K562 (cell line): ENCODE results near the gene NTM. TPM values are rescaled to one million over a fixed set of nuclear protein-coding genes. Genes with fewer than 3 reads are reported as not detected.

Experiments
- ATAC-seq: fragments of 200-7000 bp; cut with Tn5 transposase; 3 replicates; pipeline ENCODE4 v1.9.1; 2020; ENCODE audit warnings: moderate library complexity
- BruUV-seq: library from RNA; stranded (reverse); fragments of 400-500 nt; replicated peaks from 2 replicates; lab custom pipeline; 2021; lab: Mats Ljungman, UMichigan
- CTCF ChIA-PET: fragments of 300-600 bp; formaldehyde crosslinking; extraction: SDS; loops from one replicate; lab custom pipeline; 2021; ENCODE audit warnings: low intra/inter-chr PET ratio; lab: Yijun Ruan, JAX
- POLR2A ChIA-PET: fragments of 300-600, 350-650 bp; sonication (Branson Sonifier 250); formaldehyde crosslinking; extraction: SDS; loops from one replicate; lab custom pipeline; 2021; ENCODE audit warnings: antibody characterized with exemption, inconsistent platforms; lab: Yijun Ruan, JAX
- DNase-seq, 4 experiments: peaks; one replicate each; pipeline versions ENCODE4 v3.0.0 to v3.0.0-alpha.2; 2011 to 2018; ENCODE audit warnings: low spot score in 3 of 4, mixed read lengths in 3 of 4; ENCODE audit errors: extremely low read depth in 1 of 4
- FAIRE-seq: peaks from 2 replicates; lab custom pipeline; 2011; peaks lifted over from hg19 to GRCh38; lab: Jason Lieb, UNC
- H2AFZ ChIP-seq: 2 replicates; pipeline ENCODE4 v1.6.0; 2011; ENCODE audit warnings: low read depth, low read length, control low read depth, inconsistent platforms
- H3K27ac ChIP-seq: fragments of 200-600 bp; 3 replicates; pipeline ENCODE4 v1.8.0; 2011; ENCODE audit warnings: low read depth, mild to moderate bottlenecking, control low read depth, inconsistent platforms, low read length, moderate library complexity, mixed read lengths; ENCODE audit errors: extremely low read depth
- H3K27me3 ChIP-seq, 2 experiments: fragments of 300-600 bp in 1 of 2; 2 replicates in 1 of 2; 3 replicates in 1 of 2; pipeline versions ENCODE4 v1.6.0 to v1.8.0; 2011; ENCODE audit warnings: inconsistent platforms in 2 of 2, low read length in 2 of 2, mild to moderate bottlenecking in 1 of 2, mixed read lengths in 1 of 2, moderate library complexity in 1 of 2; ENCODE audit not compliant: control insufficient read depth in 2 of 2, insufficient read depth in 2 of 2
- H3K36me3 ChIP-seq: fragments of 300-600 bp; 3 replicates; pipeline ENCODE4 v1.8.0; 2011; ENCODE audit warnings: mild to moderate bottlenecking, low read length, inconsistent platforms; ENCODE audit not compliant: control insufficient read depth, insufficient read depth
- H3K4me1 ChIP-seq, 2 experiments: fragments of 200-600 bp in 1 of 2; replicated peaks in 1 of 2; 2 replicates in 1 of 2; 3 replicates in 1 of 2; pipeline versions ENCODE4 v1.5.1 to v1.8.0; 2011; ENCODE audit warnings: inconsistent platforms in 2 of 2, low read length in 2 of 2, mild to moderate bottlenecking in 1 of 2, mixed read lengths in 1 of 2, moderate library complexity in 1 of 2; ENCODE audit not compliant: control insufficient read depth in 2 of 2, insufficient read depth in 2 of 2
- H3K4me2 ChIP-seq: 2 replicates; pipeline ENCODE4 v1.6.1; 2011; ENCODE audit warnings: low read length, control low read depth, inconsistent platforms, mixed read lengths; ENCODE audit not compliant: insufficient read depth
- H3K4me3 ChIP-seq: fragments of 200-600 bp; sonication (generic), shearing (Covaris generic); 2 replicates; pipeline ENCODE4 v1.5.1; 2016; ENCODE audit warnings: control low read depth, inconsistent platforms
- H3K79me2 ChIP-seq: fragments of 200-600 bp; 3 replicates; pipeline ENCODE4 v1.8.0; 2011; ENCODE audit warnings: low read length, inconsistent platforms; ENCODE audit not compliant: control insufficient read depth, insufficient read depth
- H3K9ac ChIP-seq, 2 experiments: 2 replicates each; pipeline versions ENCODE4 v1.6.0 to v1.6.1; 2011; ENCODE audit warnings: low read depth in 2 of 2, low read length in 2 of 2, control low read depth in 1 of 2, inconsistent platforms in 1 of 2, mild to moderate bottlenecking in 1 of 2, mixed read lengths in 1 of 2; ENCODE audit not compliant: insufficient read depth in 1 of 2
- H3K9me1 ChIP-seq: one replicate; pipeline ENCODE4 v1.6.0; 2011; ENCODE audit warnings: inconsistent platforms, mild to moderate bottlenecking, low read length, moderate library complexity; ENCODE audit not compliant: control insufficient read depth, insufficient read depth
- H3K9me3 ChIP-seq: replicated peaks from 2 replicates; pipeline ENCODE4 v1.5.1; 2011; ENCODE audit warnings: low read depth, low read length, inconsistent platforms; ENCODE audit not compliant: control insufficient read depth, insufficient read depth
- H4K20me1 ChIP-seq: replicated peaks from 2 replicates; pipeline ENCODE4 v1.6.1; 2011; ENCODE audit warnings: low read length, inconsistent platforms, mixed read lengths; ENCODE audit not compliant: control insufficient read depth, insufficient read depth
- EZH2 ChIP-seq: IDR thresholded peaks from 2 replicates; pipeline ENCODE4 v1.6.1; 2012; ENCODE audit warnings: low read depth, mild to moderate bottlenecking, inconsistent platforms, low read length, borderline replicate concordance
- FOSL1 ChIP-seq: fragments of 200-800 bp; sonication (Bioruptor generic); conservative IDR thresholded peaks from 2 replicates; pipeline ENCODE4 v1.6.1; 2016; ENCODE audit warnings: missing genetic modification characterization, missing compliant biosample characterization
- FOXJ3 ChIP-seq: sonication (generic); formaldehyde crosslinking; IDR thresholded peaks from 2 replicates; pipeline ENCODE4 v1.4.0; 2020; ENCODE audit warnings: mild to moderate bottlenecking, missing genetic modification reagents
- HDGF ChIP-seq: fragments of 450-650 bp; IDR thresholded peaks from 2 replicates; pipeline ENCODE4 v1.6.1; 2016
- HEY1 ChIP-seq: fragments of 250-450 bp; sonication (Bioruptor Pico); IDR thresholded peaks from 2 replicates; pipeline ENCODE4 v1.5.0; 2020; ENCODE audit warnings: mild to moderate bottlenecking, moderate library complexity, borderline replicate concordance
- HNRNPLL ChIP-seq: fragments of 200-400 bp; formaldehyde crosslinking; IDR thresholded peaks from 2 replicates; pipeline ENCODE4 v1.6.1; 2017; ENCODE audit warnings: low read length, low read depth, mild to moderate bottlenecking; ENCODE audit not compliant: poor library complexity, severe bottlenecking
- KLF1 ChIP-seq: fragments of 450-650 bp; IDR thresholded peaks from 2 replicates; pipeline ENCODE4 v1.6.1; 2016; ENCODE audit warnings: missing genetic modification characterization, missing compliant biosample characterization
- MYNN ChIP-seq, 2 experiments: sonication (generic); formaldehyde crosslinking in 1 of 2; IDR thresholded peaks; 2 replicates each; pipeline versions ENCODE4 v1.5.0 to v1.6.1; 2016 to 2020; ENCODE audit warnings: antibody characterized with exemption in 1 of 2, missing genetic modification reagents in 1 of 2
- SLC30A9 ChIP-seq: fragments of 250-450 bp; sonication (Bioruptor Pico); IDR thresholded peaks from 2 replicates; pipeline ENCODE4 v1.8.0; 2022; ENCODE audit warnings: mild to moderate bottlenecking, moderate library complexity
- TEAD4 ChIP-seq, 2 experiments: sonication (generic) in 1 of 2; formaldehyde crosslinking in 1 of 2; IDR thresholded peaks; 2 replicates each; pipeline versions ENCODE4 v1.6.1 to v1.8.0; 2012 to 2022; ENCODE audit warnings: borderline replicate concordance in 1 of 2, inconsistent platforms in 1 of 2, low read length in 1 of 2, mild to moderate bottlenecking in 1 of 2, missing genetic modification reagents in 1 of 2
- U2AF2 ChIP-seq: fragments of 200-400 bp; formaldehyde crosslinking; optimal IDR thresholded peaks from 2 replicates; pipeline ENCODE3; 2017; ENCODE audit warnings: low read depth, mild to moderate bottlenecking, low read length
- ZNF449 ChIP-seq: fragments of 250-450 bp; sonication (Bioruptor Pico); IDR thresholded peaks from 2 replicates; pipeline ENCODE4 v1.8.0; 2022; ENCODE audit warnings: moderate library complexity, mild to moderate bottlenecking, inconsistent platforms
- ZSCAN29 ChIP-seq: fragments of 450-650 bp; IDR thresholded peaks from 2 replicates; pipeline ENCODE4 v1.6.1; 2017
- WGBS: fragments of 100-300 bp; shearing (Covaris generic); methylation state at CpG from one replicate; pipeline ENCODE4 v1.1.6; 2016; ENCODE audit warnings: low coverage, mixed read lengths; ENCODE audit not compliant: insufficient coverage; ENCODE audit errors: missing lambda C conversion rate; 5-methylcytosine and 5-hydroxymethylcytosine counted together
- in situ Hi-C: fragments of 300-500 bp; cut with MboI; formaldehyde crosslinking; loops from 4 replicates; pipeline ENCODE4 v1.15.0; 2018; ENCODE audit warnings: inconsistent platforms, mixed read lengths
- intact Hi-C: fragments of 100-400 bp; cut with micrococcal nuclease; formaldehyde crosslinking; loops from 2 replicates; pipeline ENCODE4 v1.14.2; 2022
- polyA plus RNA-seq, 8 experiments: library from polyadenylated mRNA; depleted of rRNA in 4 of 8; stranded (reverse) in 5 of 8; unstranded in 3 of 8; fragments of >200 nt; fragmentation: Nextera tagmentation in 2 of 8; fragmentation: Illumina TruSeq in 1 of 8; extraction: Ambion mirVana in 2 of 8; extraction: Trizol in 1 of 8; gene quantifications; 2 replicates each; pipeline versions ENCODE4 v1.2.1 to v1.2.3, GENCODE V29; 2011 to 2014; ENCODE audit warnings: inconsistent platforms in 1 of 8, missing spikeins in 1 of 8
- total RNA-seq, 7 experiments: library from RNA; depleted of rRNA in 6 of 7; stranded (reverse); fragments of >200 nt in 6 of 7; fragmentation: Illumina TruSeq in 2 of 7; extraction: Trizol in 2 of 7; gene quantifications; 2 replicates each; pipeline versions ENCODE4 v1.2.1 to v1.2.3, GENCODE V29; 2011 to 2021; ENCODE audit warnings: low replicate concordance in 1 of 7
- TF ChIP-seq, protein P1 (sequence below): sonication (generic); formaldehyde crosslinking; IDR thresholded peaks from 2 replicates; pipeline ENCODE4 v1.9.0; 2022; ENCODE audit warnings: mild to moderate bottlenecking, missing genetic modification reagents

The NTM gene
- total and polyA plus RNA-seq, 9 of the 15 experiments (the other 6 are each of a cell fraction or from before 2014, with no cell fraction given) = not detected

DNA sequence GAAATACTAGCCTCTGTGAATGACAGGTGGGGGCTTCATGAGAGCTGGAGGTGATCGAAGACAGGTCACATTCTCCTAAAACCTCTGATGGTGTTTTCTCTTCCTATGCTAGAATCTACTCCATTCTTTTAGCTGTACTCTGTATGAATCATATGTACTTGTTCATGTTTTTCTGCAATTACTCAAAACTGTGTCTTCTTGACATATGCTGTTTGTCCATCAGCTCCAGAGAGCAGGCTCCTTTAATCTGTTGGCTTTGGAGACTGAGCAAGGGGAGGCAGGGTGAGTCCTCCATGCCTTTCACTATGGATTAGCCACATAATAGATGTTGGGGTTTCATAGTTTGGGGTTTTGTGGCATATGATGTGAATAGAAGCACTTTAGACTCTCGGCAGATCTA is 598.8 kb downstream of the NTM start:
- peaks cover 3% of the 10 kb centered on the region for H3K9me3 ChIP-seq
- no peak overlapping the region for H3K4me2 ChIP-seq
- FAIRE-seq (no peak), ATAC-seq (no peak), DNase-seq (no peak)
- no peaks in the 10 kb centered on the region for H3K9me1 ChIP-seq
- H4K20me1 ChIP-seq = no peaks in the 10 kb centered on the region
- H3K27ac ChIP-seq = no peak overlapping the region
- H2AFZ ChIP-seq = no peak overlapping the region
- no peaks in the 10 kb centered on the region for H3K79me2 ChIP-seq
- no peak overlapping the region for H3K4me3 ChIP-seq
- intact Hi-C loops (no loop called here), in situ Hi-C loops (no loop called here)
- BruUV-seq = no TSS peak
- ChIA-PET POLR2A (no interaction called here), CTCF (no interaction called here)
- H3K4me1 ChIP-seq = no peaks in the 10 kb centered on the region
- no peaks in the 10 kb centered on the region for H3K27me3 ChIP-seq
- no peak overlapping the region for H3K9ac ChIP-seq
- 0% methylated on average over 2 of the region's 2 CpGs for WGBS
- no peaks in the 10 kb centered on the region for H3K36me3 ChIP-seq
- no peak for TF ChIP-seq U2AF2
- TF ChIP-seq KLF1 (tag) = no peak
- TF ChIP-seq MYNN (IDR thresholded peaks at IDR 0.05) = no peak
- TF ChIP-seq MYNN (CRISPR knock-in tag; IDR thresholded peaks at IDR 0.05) = no peak
- TF ChIP-seq, protein P1, sequence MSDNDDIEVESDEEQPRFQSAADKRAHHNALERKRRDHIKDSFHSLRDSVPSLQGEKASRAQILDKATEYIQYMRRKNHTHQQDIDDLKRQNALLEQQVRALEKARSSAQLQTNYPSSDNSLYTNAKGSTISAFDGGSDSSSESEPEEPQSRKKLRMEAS = no peak

DNA sequence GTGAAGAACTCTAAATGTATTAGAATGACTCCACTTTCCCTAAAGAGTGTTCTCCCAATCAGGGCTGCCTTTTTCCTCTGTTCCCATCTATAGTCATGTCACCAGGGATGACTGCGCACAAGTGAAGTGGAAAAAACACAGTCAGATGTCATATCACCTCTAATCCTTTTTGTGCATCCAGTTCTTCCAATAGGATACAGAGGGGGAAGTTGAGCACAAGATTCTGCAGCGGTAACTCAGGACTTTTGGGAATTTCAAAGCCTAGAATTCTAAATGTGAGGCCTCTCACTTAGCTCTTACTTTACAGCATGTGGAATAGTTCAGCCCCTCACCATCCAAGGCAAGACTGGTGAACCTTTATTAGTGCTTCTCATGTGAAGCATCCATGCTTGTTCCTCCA is 602.6 kb downstream of the NTM start:
- ATAC-seq (no peak), FAIRE-seq (no peak), DNase-seq (no peak)
- Histone ChIP-seq H3K4me2 (no peak overlapping the region), H2AFZ (no peak overlapping the region), H3K9me3 (no peaks in the 10 kb centered on the region), H3K9ac (no peak overlapping the region), H3K79me2 (no peaks in the 10 kb centered on the region), H3K4me3 (no peak overlapping the region), H3K27ac (no peak overlapping the region), H4K20me1 (no peaks in the 10 kb centered on the region), H3K36me3 (no peaks in the 10 kb centered on the region), H3K27me3 (no peaks in the 10 kb centered on the region), H3K4me1 (no peaks in the 10 kb centered on the region), H3K9me1 (no peaks in the 10 kb centered on the region)
- BruUV-seq = no TSS peak
- ChIA-PET CTCF (no interaction called here), POLR2A (no interaction called here)
- in situ Hi-C loops (no loop called here), intact Hi-C loops (no loop called here)
- 0% methylated on average over 2 of the region's 2 CpGs for WGBS
- TF ChIP-seq SLC30A9 (no peak), HEY1 (CRISPR knock-in tag) (no peak), HNRNPLL (no peak), EZH2 (no peak), ZSCAN29 (no peak), HDGF (no peak), FOSL1 (tag) (no peak), TEAD4 (IDR thresholded peaks at IDR 0.05; ENCODE audit: low read length) (no peak), TEAD4 (CRISPR knock-in tag; IDR thresholded peaks at IDR 0.05; ENCODE audit: borderline replicate concordance) (no peak), FOXJ3 (CRISPR knock-in tag) (no peak), ZNF449 (no peak)
